ENCODE measurements around the gene RPRD1A.

DNA sequence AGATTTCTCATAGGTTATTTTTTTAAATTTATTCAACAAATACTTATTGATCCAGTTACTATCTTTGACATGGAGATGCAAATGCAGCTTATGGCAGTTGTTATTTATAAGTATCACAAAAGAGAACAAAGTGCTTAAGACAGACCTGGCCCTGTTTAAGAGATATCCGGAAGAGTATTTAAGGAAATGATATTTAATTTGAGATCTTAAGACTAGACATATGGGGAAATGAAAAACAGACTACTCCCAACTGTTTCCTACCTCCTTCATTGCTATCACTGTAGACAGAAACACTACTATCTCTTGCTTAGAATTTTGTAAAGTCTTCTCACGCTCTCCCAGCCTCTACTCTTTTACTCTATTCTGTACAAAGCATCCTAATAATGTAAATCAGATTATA, 36.0 kb downstream of the RPRD1A start:
- TF ChIP-seq, protein P1, sequence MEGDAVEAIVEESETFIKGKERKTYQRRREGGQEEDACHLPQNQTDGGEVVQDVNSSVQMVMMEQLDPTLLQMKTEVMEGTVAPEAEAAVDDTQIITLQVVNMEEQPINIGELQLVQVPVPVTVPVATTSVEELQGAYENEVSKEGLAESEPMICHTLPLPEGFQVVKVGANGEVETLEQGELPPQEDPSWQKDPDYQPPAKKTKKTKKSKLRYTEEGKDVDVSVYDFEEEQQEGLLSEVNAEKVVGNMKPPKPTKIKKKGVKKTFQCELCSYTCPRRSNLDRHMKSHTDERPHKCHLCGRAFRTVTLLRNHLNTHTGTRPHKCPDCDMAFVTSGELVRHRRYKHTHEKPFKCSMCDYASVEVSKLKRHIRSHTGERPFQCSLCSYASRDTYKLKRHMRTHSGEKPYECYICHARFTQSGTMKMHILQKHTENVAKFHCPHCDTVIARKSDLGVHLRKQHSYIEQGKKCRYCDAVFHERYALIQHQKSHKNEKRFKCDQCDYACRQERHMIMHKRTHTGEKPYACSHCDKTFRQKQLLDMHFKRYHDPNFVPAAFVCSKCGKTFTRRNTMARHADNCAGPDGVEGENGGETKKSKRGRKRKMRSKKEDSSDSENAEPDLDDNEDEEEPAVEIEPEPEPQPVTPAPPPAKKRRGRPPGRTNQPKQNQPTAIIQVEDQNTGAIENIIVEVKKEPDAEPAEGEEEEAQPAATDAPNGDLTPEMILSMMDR (IDR thresholded peaks at IDR 0.05; ENCODE audit: poor library complexity): no peak
- TF ChIP-seq EZH2 (IDR thresholded peaks at IDR 0.05; ENCODE audit: borderline replicate concordance) (no peak), EZH2phosphoT487 (IDR thresholded peaks at IDR 0.05; ENCODE audit: low read depth, severe bottlenecking, unreplicated experiment) (no peak)

All from hepatocyte (in vitro differentiated cells).